ENCODE data around the gene JMJD1C. TPM values are rescaled to one million over a fixed set of nuclear protein-coding genes. Genes with fewer than 3 reads are reported as not detected.
A peak's percentile ranks its signal among the peaks of the same experiment; 100 is the strongest.

Gene JMJD1C, protein sequence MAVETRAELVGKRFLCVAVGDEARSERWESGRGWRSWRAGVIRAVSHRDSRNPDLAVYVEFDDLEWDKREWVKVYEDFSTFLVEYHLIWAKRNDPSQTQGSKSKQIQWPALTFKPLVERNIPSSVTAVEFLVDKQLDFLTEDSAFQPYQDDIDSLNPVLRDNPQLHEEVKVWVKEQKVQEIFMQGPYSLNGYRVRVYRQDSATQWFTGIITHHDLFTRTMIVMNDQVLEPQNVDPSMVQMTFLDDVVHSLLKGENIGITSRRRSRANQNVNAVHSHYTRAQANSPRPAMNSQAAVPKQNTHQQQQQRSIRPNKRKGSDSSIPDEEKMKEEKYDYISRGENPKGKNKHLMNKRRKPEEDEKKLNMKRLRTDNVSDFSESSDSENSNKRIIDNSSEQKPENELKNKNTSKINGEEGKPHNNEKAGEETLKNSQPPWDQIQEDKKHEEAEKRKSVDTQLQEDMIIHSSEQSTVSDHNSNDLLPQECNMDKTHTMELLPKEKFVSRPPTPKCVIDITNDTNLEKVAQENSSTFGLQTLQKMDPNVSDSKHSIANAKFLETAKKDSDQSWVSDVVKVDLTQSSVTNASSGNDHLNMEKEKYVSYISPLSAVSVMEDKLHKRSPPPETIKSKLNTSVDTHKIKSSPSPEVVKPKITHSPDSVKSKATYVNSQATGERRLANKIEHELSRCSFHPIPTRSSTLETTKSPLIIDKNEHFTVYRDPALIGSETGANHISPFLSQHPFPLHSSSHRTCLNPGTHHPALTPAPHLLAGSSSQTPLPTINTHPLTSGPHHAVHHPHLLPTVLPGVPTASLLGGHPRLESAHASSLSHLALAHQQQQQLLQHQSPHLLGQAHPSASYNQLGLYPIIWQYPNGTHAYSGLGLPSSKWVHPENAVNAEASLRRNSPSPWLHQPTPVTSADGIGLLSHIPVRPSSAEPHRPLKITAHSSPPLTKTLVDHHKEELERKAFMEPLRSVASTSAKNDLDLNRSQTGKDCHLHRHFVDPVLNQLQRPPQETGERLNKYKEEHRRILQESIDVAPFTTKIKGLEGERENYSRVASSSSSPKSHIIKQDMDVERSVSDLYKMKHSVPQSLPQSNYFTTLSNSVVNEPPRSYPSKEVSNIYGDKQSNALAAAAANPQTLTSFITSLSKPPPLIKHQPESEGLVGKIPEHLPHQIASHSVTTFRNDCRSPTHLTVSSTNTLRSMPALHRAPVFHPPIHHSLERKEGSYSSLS (N-terminal part only)
- 100 to 1,000 TPM in 3 of 4 donors, 10 to 100 TPM in 1; 92.0 to 153 (median 124) TPM for total RNA-seq

DNA sequence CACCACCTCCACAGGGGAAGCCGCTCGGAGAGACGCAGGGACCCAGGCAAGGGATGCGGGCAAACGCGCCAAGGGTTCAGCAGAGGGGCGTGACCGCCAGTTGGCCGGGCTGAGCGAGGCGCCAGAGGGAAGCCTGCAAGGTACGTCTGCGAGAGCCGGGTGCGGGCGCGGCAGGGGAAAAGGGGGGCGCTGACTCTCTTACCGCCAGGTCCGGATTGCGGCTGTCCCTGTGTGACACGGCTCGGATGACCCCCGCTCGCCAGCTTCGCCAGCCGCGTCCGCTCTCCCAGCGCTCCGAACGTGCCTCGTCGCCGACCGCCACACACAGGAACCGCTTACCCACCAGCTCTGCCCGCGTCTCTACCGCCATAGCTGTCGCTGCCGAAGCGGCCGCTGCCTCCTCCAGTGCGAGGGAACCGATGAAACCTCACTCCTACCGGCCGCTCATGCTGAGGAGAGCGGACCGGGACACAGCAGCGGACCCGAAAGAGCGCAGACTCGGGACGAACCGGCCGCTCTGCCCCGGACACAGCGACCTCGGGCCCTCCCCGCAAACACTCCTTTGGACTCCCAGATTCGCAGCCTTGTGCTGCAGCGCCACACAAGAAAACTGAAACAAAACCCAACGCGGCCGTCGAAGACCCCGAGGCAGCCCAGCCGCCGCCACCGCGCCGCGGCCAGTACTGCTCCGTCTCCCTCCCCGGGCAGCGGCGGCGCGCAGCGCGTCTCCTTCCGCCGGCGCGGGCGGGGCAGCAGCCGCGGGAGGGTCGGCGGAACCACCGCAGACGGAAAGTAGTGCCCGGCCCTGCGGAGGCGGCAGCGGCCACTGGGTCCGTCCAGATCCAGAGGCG is at the start of gene JMJD1C:
Gene JMJD1C, minus strand, starts transcription at position 685 of the 851 bp plus-strand sequence. Its CDS starts 315 bp downstream, at position 370.
- no peaks in the 10 kb centered on the region for H3K27me3 ChIP-seq
- peak; percentile 65 to 86 (median 86) for DNase-seq
- peak within 1 kb of the TSS; percentile 61 to 95 (median 88) for H3K27ac ChIP-seq
- peak within 1 kb of the TSS; percentile 54 to 97 (median 70) for H3K4me3 ChIP-seq
- H3K4me1 ChIP-seq, result no peaks in the 10 kb centered on the region
- H3K36me3 ChIP-seq, result no peaks in the 10 kb centered on the region
- peak; percentile 53 to 72 for TF ChIP-seq POLR2A (IDR thresholded peaks at IDR 0.05)
- TF ChIP-seq, protein P1, sequence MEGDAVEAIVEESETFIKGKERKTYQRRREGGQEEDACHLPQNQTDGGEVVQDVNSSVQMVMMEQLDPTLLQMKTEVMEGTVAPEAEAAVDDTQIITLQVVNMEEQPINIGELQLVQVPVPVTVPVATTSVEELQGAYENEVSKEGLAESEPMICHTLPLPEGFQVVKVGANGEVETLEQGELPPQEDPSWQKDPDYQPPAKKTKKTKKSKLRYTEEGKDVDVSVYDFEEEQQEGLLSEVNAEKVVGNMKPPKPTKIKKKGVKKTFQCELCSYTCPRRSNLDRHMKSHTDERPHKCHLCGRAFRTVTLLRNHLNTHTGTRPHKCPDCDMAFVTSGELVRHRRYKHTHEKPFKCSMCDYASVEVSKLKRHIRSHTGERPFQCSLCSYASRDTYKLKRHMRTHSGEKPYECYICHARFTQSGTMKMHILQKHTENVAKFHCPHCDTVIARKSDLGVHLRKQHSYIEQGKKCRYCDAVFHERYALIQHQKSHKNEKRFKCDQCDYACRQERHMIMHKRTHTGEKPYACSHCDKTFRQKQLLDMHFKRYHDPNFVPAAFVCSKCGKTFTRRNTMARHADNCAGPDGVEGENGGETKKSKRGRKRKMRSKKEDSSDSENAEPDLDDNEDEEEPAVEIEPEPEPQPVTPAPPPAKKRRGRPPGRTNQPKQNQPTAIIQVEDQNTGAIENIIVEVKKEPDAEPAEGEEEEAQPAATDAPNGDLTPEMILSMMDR (IDR thresholded peaks at IDR 0.05), result no peak
- H3K9me3 ChIP-seq, result no peaks in the 10 kb centered on the region

- peak overlapping the region in 1 of 4 donors; percentile 12 for H3K27ac ChIP-seq
- H3K9me3 ChIP-seq, result no peaks in the 10 kb centered on the region
- no peak for DNase-seq
- TF ChIP-seq, protein P1 (IDR thresholded peaks at IDR 0.05), result no peak
- no peak for TF ChIP-seq POLR2A (IDR thresholded peaks at IDR 0.05)
- no peaks in the 10 kb centered on the region for H3K36me3 ChIP-seq
- peaks cover 0 to 1% (median 0%) of the 10 kb centered on the region in 4 donors for H3K4me1 ChIP-seq
- no peak overlapping the region for H3K4me3 ChIP-seq
- no peaks in the 10 kb centered on the region for H3K27me3 ChIP-seq
Measured at GRCh38 chr10:63515002-63515763, 49.4 kb upstream of the JMJD1C start.

GRCh38 chr10:63506554-63506953 is 40.8 kb upstream of the JMJD1C start:
- Histone ChIP-seq H3K9me3 (no peaks in the 10 kb centered on the region), H3K27ac (no peak overlapping the region), H3K27me3 (no peaks in the 10 kb centered on the region), H3K4me3 (no peak overlapping the region), H3K4me1 (peaks cover 0 to 8% (median 0%) of the 10 kb centered on the region in 4 donors), H3K36me3 (no peaks in the 10 kb centered on the region)
- DNase-seq, result no peak
- TF ChIP-seq, protein P1 (IDR thresholded peaks at IDR 0.05), result no peak
- no peak for TF ChIP-seq POLR2A (IDR thresholded peaks at IDR 0.05)

DNA sequence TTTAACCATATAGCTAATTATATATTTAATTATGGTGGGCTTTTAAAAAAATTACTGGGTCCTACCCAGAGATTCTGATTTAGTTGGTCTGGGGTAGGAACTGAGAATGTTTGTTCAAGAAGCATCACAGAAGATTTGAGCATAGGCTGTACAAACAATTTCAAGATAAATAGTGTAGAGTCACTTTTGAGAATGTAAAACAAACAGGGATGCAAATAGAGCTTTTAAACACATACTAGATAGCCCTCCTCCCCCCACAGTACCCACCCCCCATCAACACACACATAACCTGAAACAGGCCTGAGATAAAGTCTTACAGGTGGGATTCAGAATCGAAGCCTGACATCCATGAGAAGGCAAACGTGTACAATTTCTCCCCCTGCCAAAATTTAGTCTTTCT is 39.8 kb upstream of the JMJD1C start:
- Histone ChIP-seq H3K27ac (no peak overlapping the region), H3K4me3 (no peak overlapping the region), H3K27me3 (no peaks in the 10 kb centered on the region), H3K9me3 (no peaks in the 10 kb centered on the region), H3K4me1 (peaks cover 0 to 8% (median 0%) of the 10 kb centered on the region in 4 donors), H3K36me3 (no peaks in the 10 kb centered on the region)
- no peak for DNase-seq
- no peak for TF ChIP-seq POLR2A (IDR thresholded peaks at IDR 0.05)
- TF ChIP-seq, protein P1 (IDR thresholded peaks at IDR 0.05), result no peak
